ENCODE results near the gene COL18A1.
"Not testable (repeated sequence)": the region's sequence is repeated elsewhere in the genome, so short reads cannot be mapped to it uniquely, and the experiment has no call there.

The COL18A1 gene

DNA sequence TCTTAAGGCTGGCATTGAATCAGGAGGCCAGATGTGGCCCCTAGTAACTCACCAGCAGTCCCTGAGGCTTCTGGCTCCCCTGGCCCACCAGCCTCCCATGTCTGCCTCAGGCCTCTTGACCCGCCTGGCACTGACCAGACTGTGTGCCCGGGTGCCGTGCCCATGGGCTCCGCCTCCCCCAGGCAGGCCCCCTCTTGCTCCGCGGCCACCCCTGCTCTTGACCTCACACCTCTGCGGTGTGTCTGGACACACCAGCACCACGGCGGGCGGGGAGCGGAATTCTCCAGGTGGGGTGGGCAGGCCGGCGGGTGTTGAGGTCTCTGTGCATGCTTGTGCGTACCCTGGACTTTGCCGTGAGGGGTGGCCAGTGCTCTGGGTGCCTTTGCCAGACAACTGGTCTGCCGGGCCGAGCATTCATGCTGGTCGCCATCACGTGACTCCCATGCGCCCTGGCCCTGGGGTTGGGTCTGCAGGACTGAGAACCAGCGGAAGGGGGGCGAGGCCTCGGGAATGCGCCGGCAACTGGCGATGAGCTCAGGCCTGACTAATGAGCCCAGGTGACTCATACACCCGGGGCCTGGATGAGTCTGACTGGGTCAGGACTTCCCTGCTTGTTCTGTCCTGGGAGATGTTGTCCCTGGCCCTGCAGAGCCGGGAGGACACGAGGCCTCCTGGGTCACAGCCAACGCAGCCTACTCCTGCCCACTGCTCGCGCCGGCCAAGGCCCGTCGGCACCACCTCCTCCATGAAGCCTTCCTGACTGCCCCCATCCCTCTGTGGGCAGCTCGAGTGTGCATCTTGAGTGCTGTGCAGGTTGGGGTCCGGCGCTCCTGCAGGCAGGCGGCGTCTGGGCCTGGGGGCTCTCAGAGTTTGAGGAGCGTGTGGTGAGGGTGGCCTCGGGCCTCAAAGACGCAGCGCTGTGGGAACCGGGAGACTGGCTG lies 22.6 kb downstream of the COL18A1 start:
- DNase-seq (ENCODE audit: low read depth, low spot score), result peak; percentile 96

DNA sequence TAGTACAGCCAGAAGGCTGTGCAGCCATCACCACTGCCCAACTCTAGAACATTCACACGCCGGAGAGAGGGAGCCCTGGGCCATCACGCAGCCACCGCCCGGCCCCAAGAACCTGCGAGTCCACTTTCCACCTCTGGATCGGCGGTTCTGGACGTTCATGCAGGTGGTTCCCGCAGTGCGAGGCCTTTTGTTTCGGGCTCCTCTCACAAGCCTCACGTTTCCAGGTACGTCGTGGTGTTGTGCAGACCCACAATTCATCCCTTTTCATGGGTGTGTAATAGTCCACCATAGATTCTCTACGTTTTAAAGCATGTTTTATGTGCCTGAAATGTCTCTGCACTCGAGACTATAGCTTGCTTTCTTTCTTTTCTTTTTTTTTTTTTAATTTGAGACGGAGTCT lies 23.6 kb downstream of the COL18A1 start:
- DNase-seq (ENCODE audit: low read depth, low spot score), result no peak

DNA sequence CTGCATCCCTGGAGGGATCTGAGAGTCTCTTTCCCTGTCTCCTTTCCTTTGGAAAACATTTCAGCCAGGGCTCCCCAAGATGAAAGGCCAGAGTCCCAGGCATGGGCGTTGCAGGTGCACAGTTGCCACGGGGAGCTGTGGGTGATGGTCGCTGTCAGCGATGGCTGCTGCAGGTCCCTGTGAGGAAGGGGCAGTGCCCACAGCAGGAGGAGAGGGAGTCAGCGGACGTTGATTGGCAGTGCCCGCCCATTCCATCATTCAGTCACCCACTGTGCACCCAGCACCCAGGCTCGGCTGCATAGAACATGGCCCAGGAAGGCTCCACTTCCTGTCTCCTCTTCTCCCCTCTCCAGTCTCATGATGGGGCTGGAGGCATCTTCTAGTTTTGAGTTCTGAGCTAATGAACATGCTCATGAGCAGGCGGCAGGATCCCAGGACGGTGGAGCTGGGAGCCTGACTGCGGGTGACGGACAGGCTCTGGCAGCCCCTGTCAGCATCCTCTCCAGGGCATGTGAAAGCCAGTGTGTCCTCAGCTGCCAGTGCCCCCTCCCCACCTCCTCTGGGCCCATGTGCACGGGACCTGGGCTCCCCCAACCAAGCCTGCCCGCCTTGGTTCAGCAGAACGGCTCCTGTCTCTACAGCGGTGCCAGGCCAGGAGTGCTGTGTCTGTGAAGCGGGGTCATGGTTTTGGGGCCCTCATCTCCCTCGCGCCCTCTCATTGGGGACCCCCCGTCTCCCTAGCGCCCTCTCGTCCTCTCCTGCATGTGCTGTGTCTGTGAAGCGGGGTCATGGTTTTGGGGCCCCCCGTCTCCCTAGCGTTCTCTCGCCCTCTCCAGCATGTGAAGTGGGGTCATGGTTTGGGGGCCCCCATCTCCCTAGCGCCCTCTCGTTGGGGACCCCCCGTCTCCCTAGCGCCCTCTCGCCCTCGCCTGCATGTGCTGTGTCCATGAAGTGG lies 24.5 kb downstream of the COL18A1 start:
- no peak for DNase-seq (ENCODE audit: low read depth, low spot score)

GRCh38 chr21:45430521-45431501 lies 25.8 kb downstream of the COL18A1 start:
- peak; percentile 90 for DNase-seq (ENCODE audit: low read depth, low spot score)

- no peak for DNase-seq (ENCODE audit: low read depth, low spot score)
Observed at GRCh38 chr21:45431781-45432572, 27.0 kb downstream of the COL18A1 start.

GRCh38 chr21:45432575-45433255 lies 27.8 kb downstream of the COL18A1 start:
- no peak for DNase-seq (ENCODE audit: low read depth, low spot score)

DNA sequence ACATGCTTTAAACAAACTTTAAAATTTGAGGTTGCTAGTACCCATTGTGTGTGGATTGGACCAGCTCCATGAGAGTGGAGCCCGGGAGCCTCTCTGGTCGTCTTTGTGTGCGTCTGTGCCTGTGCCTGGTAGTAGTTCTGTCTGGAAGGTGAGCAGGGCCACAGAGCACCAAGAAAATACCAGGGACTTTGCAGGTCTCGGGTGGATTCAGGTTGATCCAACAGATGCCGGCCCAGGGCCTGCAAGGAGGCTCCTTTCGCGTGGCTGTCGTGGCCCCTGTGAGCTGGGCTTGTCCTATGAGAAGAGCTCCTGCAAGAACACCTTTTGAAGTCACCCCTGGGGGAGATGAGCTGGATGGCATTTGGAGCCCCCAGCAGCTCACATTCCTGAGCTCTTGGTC lies 28.3 kb downstream of the COL18A1 start:
- no peak for DNase-seq (ENCODE audit: low read depth, low spot score)

- no peak for DNase-seq (ENCODE audit: low read depth, low spot score)
Observed at GRCh38 chr21:45433911-45434644, 29.1 kb downstream of the COL18A1 start.

- DNase-seq (ENCODE audit: low read depth, low spot score), result no peak
Observed at GRCh38 chr21:45434645-45435217, 29.8 kb downstream of the COL18A1 start.

GRCh38 chr21:45435405-45435981 lies 30.5 kb downstream of the COL18A1 start:
- DNase-seq (ENCODE audit: low read depth, low spot score), result no peak

GRCh38 chr21:45436351-45437065 lies 31.5 kb downstream of the COL18A1 start:
- DNase-seq (ENCODE audit: low read depth, low spot score), result no peak

- not testable (repeated sequence) for DNase-seq (ENCODE audit: low read depth, low spot score)
Observed at GRCh38 chr21:45437844-45438243, 32.9 kb downstream of the COL18A1 start.

DNA sequence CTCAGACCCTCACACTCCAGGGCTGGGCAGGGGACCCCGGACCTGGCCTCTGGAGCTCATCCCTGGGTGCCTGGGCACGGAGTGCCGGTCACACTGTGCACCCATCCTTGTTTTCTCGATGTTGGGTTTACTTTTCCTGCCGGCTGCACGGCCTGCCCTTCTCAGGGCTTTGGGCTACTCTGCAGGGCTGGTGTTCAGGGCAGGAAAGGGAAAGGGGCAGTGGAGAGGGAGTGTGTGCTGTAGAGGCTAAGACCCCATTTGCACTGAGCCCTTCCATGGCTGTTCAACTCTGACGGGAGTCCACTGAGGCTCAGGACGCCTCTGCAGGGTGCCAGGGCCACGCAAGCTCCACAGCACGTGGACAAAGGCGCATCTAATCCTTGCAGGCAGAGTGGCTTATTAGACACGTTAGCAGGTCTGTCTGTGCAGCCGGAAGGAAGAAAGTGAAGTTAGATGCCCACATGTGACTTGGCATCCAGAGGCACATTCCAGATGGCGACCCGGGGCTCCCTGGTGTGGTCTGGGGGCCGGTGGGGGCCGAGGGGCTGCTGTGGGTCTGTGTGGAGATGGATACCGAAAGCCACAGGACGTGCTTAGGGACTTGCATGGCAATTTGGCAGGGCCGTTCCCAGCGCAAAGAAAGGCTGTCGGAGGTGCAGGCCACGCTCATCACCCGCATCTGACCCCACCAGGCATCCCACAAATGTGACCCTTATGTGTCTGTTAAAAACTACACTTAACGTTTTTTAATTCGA lies 33.6 kb downstream of the COL18A1 start:
- DNase-seq (ENCODE audit: low read depth, low spot score), result no peak

GRCh38 chr21:45439161-45439872 lies 34.4 kb downstream of the COL18A1 start:
- peak; percentile 96 for DNase-seq (ENCODE audit: low read depth, low spot score)

- no peak for DNase-seq (ENCODE audit: low read depth, low spot score)
Observed at GRCh38 chr21:45439901-45440461, 35.0 kb downstream of the COL18A1 start.

All from ELF-1 (cell line).